Psoas muscle (tissue), 8 donors: ENCODE results near the gene GRID2IP. TPM values are rescaled to one million over a fixed set of nuclear protein-coding genes. Genes with fewer than 3 reads are reported as not detected.

ENCODE experiments used
- ATAC-seq, 4 donors: fragments of 200-7000 bp; cut with Tn5 transposase; one replicate each; pipeline ENCODE4 v1.9.1; 2020; ENCODE audit warnings: moderate library complexity in 3 of 4, mild to moderate bottlenecking in 2 of 4
- DNase-seq, 2 donors: peaks; one replicate each; pipeline ENCODE4 v3.0.0-alpha.2; 2020
- H3K27ac ChIP-seq: fragments of 200-600 bp; one replicate; pipeline ENCODE4 v1.8.0; 2022
- H3K27me3 ChIP-seq, 3 donors: fragments of 200-600 bp in 1 of 3; one replicate each; pipeline versions ENCODE4 v1.6.1 to v1.8.0; 2013 to 2022; ENCODE audit warnings: low read length in 2 of 3, mild to moderate bottlenecking in 2 of 3, moderate library complexity in 1 of 3; ENCODE audit not compliant: insufficient read depth in 3 of 3
- H3K36me3 ChIP-seq, 2 donors: fragments of 200-600 bp in 1 of 2; one replicate each; pipeline versions ENCODE4 v1.6.1 to v1.8.0; 2013 to 2022; ENCODE audit warnings: low read depth in 1 of 2, mild to moderate bottlenecking in 1 of 2, moderate library complexity in 1 of 2; ENCODE audit not compliant: insufficient read depth in 1 of 2
- H3K4me1 ChIP-seq: fragments of 200-600 bp; one replicate; pipeline ENCODE4 v1.8.0; 2022
- H3K4me3 ChIP-seq: fragments of 200-600 bp; one replicate; pipeline ENCODE4 v1.8.0; 2022; ENCODE audit warnings: mild to moderate bottlenecking
- H3K9me3 ChIP-seq: fragments of 200-600 bp; one replicate; pipeline ENCODE4 v1.8.0; 2022
- WGBS, 3 donors: extraction: QIAGEN DNeasy Blood & Tissue Kit; methylation state at CpG; one replicate each; pipeline versions ENCODE4 v1.1.6 to v1.1.7; 2013; 5-methylcytosine and 5-hydroxymethylcytosine counted together
- intact Hi-C, 2 donors: fragments of 100-400 bp; cut with DNase I; formaldehyde crosslinking; loops; one replicate each; pipeline versions ENCODE4 v1.11.0 to v1.14.2; 2022
- polyA plus RNA-seq, 3 donors: library from polyadenylated mRNA; stranded (reverse); fragments of 200-250 nt; gene quantifications; one replicate each; pipeline ENCODE4 v1.2.3, GENCODE V29; 2013
- total RNA-seq, 4 donors: library from RNA; stranded (reverse); fragmentation: NEBNext Ultra II Directional in 2 of 4; extraction: Animal tissue kit (Norgen Biotek cat#: 25700) in 2 of 4; gene quantifications; one replicate each; pipeline versions ENCODE4 v1.2.1 to v1.2.4, GENCODE V29; 2021 to 2023
- TF ChIP-seq, protein P1 (sequence below): fragments of 200-600 bp; IDR thresholded peaks from one replicate; pipeline ENCODE4 v1.8.0; 2022; ENCODE audit warnings: antibody characterized with exemption
- donor health status: healthy with polysubstance abuse.
- donor health status: DM: no; HTN: no; CAD: no; lungs with moderate emphysema.
- donor health status: Bipolar disorder and iron deficiency.
- donor health status: healthy.
- donor health status: DM: yes; HTN: yes; CAD: no.
- donor health status: DM: no; HTN: no; CAD: no.
- donor health status: DM: no; HTN: no; CAD: no.
- donor health status: DM: yes; HTN: yes; CAD: no.

Gene GRID2IP
- total and polyA plus RNA-seq, 7 donors, result 0.01 to 0.06 (median 0.03) TPM; not detected in 4

- 88 to 92% (median 91%) methylated on average over 12 of the region's 12 CpGs for WGBS, 3 donors
- H3K27me3 ChIP-seq, result no peaks in the 10 kb centered on the region
- H3K4me1 ChIP-seq, result no peaks in the 10 kb centered on the region
- TF ChIP-seq, protein P1, sequence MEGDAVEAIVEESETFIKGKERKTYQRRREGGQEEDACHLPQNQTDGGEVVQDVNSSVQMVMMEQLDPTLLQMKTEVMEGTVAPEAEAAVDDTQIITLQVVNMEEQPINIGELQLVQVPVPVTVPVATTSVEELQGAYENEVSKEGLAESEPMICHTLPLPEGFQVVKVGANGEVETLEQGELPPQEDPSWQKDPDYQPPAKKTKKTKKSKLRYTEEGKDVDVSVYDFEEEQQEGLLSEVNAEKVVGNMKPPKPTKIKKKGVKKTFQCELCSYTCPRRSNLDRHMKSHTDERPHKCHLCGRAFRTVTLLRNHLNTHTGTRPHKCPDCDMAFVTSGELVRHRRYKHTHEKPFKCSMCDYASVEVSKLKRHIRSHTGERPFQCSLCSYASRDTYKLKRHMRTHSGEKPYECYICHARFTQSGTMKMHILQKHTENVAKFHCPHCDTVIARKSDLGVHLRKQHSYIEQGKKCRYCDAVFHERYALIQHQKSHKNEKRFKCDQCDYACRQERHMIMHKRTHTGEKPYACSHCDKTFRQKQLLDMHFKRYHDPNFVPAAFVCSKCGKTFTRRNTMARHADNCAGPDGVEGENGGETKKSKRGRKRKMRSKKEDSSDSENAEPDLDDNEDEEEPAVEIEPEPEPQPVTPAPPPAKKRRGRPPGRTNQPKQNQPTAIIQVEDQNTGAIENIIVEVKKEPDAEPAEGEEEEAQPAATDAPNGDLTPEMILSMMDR, result no peak
- no peaks in the 10 kb centered on the region for H3K9me3 ChIP-seq
- ATAC-seq (no peak), DNase-seq (no peak)
- H3K36me3 ChIP-seq, result no peaks in the 10 kb centered on the region
- H3K4me3 ChIP-seq, result no peak overlapping the region
- H3K27ac ChIP-seq, result no peak overlapping the region
- intact Hi-C loops, result no loop called here
Measured at GRCh38 chr7:6513541-6513940, 37.7 kb downstream of the GRID2IP start.

GRCh38 chr7:6512892-6513291 is 38.4 kb downstream of the GRID2IP start:
- Histone ChIP-seq H3K27me3 (no peaks in the 10 kb centered on the region), H3K4me3 (no peak overlapping the region), H3K9me3 (no peaks in the 10 kb centered on the region), H3K36me3 (no peaks in the 10 kb centered on the region), H3K27ac (no peak overlapping the region), H3K4me1 (no peaks in the 10 kb centered on the region)
- ATAC-seq, result no peak
- DNase-seq, result no peak
- TF ChIP-seq, protein P1, result no peak
- intact Hi-C loops, result no loop called here
- WGBS, 3 donors, result 84 to 91% (median 88%) methylated on average over 6 of the region's 6 CpGs

DNA sequence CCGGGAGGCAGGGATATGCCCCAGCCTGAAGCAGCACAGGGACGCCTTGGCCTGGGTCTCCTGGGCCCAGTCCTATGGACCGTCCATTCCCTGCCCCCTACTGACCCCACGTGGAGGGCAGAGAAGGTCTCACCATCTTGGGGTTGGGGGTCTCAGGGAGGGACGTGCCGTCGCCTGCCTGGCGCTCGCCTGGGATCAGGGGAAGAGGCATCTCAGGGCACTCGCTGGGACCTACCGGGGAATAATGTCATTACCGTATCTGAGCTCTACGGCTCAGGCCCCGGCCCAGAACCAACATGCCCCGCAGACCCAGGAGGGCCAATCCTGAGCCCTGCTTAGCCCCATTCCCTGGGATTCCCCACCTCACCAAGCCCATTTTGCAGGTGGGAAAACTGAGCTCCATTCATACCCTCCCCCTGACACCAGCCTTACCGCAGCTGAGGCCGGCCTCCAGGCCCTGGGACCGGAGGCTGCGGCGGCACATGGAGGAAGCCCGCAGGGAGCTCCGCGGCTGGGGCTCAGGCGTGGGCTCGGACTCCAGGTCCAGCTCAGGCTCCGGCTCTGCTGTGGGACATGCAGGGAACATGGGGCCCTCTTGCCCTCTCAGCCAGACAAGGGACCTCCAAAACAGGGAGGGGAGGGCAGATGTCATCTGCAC is 40.7 kb downstream of the GRID2IP start:
- H3K9me3 ChIP-seq, result no peaks in the 10 kb centered on the region
- H3K4me3 ChIP-seq, result no peak overlapping the region
- H3K27ac ChIP-seq, result no peak overlapping the region
- H3K36me3 ChIP-seq, result no peaks in the 10 kb centered on the region
- TF ChIP-seq, protein P1, result no peak
- H3K27me3 ChIP-seq, result no peaks in the 10 kb centered on the region
- ATAC-seq (no peak), DNase-seq (no peak)
- 89 to 92% (median 92%) methylated on average over 23 to 26 of the region's 26 CpGs for WGBS, 3 donors
- intact Hi-C loops, result no loop called here
- H3K4me1 ChIP-seq, result no peaks in the 10 kb centered on the region

DNA sequence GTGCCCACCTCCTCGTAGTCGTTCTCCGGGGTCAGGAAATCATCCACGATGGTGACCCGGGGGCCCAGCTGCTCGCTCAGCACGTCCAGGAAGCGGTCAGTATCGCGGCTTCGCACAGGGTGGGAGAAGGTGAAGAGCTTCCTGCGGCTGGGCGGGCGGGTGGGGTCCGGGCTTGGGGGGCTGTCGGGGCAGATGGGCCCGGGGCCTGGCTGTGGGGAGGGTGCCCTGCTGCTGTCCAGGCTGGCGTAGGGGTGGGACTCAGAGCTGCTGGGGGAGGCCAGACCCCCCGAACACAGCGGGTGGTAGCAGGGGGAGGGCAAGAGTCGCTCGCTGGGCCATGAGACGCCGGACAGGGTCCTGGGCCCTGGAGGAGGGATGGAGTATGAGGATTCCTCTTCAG is 42.3 kb downstream of the GRID2IP start:
- no peak for ATAC-seq
- TF ChIP-seq, protein P1, result no peak
- 88 to 89% (median 89%) methylated on average over 21 to 24 of the region's 24 CpGs for WGBS, 3 donors
- H3K4me3 ChIP-seq, result no peak overlapping the region
- H3K27ac ChIP-seq, result no peak overlapping the region
- no peak for DNase-seq
- H3K9me3 ChIP-seq, result no peaks in the 10 kb centered on the region
- no peaks in the 10 kb centered on the region for H3K27me3 ChIP-seq
- no peaks in the 10 kb centered on the region for H3K36me3 ChIP-seq
- H3K4me1 ChIP-seq, result peaks cover 5% of the 10 kb centered on the region
- intact Hi-C loops, result no loop called here

DNA sequence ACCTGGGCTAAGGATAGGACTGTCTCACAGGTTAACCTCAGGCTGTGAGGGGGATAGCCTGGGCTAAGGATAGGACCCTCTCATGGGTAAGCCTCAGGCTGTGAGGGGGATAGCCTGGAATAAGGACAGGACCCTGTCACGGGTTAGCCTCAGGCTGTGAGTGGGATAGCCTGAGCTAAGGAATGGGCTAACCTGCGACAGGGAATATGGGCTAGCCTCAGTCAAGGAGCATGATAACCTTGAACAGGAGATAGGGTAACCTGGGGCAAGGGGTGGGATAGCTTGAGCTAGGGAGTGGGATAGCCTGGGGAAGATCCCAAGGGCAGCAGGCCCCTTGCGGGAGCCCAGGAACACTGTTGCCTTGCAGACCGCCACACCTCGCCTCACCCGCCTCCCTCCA is 42.7 kb downstream of the GRID2IP start:
- no peak overlapping the region for H3K4me3 ChIP-seq
- peaks cover 5% of the 10 kb centered on the region for H3K4me1 ChIP-seq
- H3K36me3 ChIP-seq, result no peaks in the 10 kb centered on the region
- DNase-seq, result no peak
- intact Hi-C loops, result no loop called here
- no peak overlapping the region for H3K27ac ChIP-seq
- TF ChIP-seq, protein P1, result no peak
- no peaks in the 10 kb centered on the region for H3K9me3 ChIP-seq
- no peak for ATAC-seq
- no peaks in the 10 kb centered on the region for H3K27me3 ChIP-seq
- 85 to 99% (median 92%) methylated on average over 3 to 6 of the region's 6 CpGs for WGBS, 3 donors
